T follicular helper cell (primary cell): ENCODE measurements around the gene DCLK1.

Source experiments
- DNase-seq: peaks from one replicate; pipeline ENCODE4 v3.0.0-alpha.2; 2020; ENCODE audit warnings: low read depth
- total RNA-seq, 2 experiments: gene quantifications; one replicate each; lab custom pipeline; 2026; lab: John Stamatoyannopoulos, UW

The DCLK1 gene
- total RNA-seq: 0 reads per million in 2 experiments

DNA sequence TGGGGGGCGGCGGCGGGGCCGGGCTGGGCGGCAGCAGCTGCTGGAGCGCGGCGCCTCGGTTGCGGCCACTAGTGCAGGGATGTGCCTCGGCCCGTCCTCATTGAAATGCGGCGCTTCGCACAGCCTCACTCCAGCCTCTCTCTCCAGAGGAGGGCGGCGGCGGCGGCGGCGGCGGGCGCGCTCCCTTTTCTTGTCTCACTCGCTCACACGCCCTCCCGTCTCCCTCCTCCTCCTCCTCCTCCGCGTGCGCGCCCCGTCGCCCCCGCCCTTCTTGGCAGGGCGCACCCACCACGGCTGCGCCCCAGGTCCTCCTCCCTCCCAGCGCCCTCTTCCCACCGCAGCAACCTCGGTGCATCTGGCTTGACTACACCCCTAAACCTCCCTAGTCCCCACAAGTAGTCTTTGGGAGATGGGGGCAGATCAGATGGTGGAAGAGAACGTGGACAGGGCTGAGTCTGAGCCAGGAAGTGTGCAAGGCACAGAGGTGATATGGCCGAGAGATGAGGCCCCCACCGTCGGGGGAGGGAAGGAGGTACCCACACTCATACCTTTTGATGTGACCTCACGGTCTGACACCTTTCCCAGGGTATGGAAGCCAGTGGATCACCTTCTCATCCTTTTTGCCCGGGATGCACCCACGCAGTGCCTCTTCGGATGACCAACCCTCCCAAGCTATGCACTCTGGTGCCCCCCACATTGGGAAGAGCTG lies at the start of gene DCLK1:
DCLK1 (minus strand) TSS at position 161 of the 709 bp plus-strand sequence.
- no peak for DNase-seq

DNA sequence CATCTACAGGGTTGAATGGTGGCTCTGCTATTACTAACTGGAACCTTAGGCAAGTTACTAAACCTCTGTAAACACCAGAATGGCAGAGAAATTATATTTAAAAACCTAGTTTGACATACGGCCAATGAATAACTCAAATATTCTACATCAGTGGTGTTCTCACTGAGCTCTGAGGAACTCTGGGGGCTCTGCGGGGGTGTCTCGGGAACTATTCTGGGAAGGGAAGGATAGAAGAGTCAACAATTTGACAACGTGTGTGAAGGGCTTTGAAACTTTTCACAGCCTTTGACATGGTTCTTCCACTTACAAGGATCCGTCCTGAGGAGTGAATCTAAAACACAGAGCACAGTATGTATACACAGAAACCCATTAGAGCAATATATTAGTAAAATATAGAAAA lies 44.4 kb upstream of the DCLK1 start:
- DNase-seq: no peak

DNA sequence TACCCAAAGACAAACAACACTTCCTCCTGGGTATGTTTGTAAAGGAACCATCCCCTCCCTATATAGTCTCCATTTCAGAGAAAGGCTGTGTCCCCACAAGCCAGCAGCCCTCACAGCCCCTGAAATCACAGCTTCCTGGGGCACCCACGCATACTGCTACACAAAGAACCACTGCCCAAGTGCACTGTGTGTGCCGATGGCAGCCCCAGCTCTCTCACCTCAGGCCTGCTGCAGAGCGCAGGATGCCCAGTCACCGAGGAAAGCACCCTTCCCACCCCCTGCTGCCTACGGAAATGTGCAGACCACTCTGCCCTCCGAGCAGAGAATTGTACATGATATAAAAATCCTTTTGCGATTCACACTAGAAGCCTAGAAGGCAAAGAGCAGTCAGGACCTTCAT lies 43.7 kb upstream of the DCLK1 start:
- DNase-seq: no peak

DNA sequence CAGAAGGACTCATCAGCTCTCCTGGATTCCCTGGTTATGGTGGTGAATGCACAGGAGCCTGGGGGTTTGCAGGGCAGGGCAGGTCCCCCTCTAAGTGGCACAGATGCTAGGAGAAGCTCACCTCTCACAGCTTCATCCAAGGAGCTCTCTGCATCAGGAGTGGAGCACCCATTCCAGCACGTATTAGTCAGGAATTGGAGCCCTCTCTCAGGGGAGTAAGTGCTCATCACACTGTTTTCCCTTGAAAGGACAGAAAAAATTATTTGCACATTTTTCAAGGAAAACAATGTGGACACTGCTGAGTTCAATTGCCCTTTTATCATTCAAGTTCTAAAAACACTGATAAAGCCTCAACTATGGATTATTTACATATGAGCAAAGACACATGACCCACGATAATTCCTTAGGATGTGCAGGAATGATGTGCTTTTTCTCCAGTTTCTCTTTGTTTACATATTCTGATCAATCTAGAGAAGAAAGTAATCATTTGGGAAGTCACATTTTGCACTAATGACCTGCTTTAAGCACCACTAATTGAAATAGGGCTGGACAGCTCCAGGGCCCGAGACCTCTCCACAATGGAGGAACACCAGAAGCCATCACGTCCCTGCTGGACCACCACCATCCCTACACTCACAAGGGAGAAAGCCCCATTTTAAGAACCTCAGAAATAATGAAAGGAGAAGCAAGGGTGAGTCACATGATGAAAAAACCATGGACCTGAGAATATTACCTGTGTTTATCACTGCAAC lies 42.6 kb upstream of the DCLK1 start:
- DNase-seq: no peak

DNA sequence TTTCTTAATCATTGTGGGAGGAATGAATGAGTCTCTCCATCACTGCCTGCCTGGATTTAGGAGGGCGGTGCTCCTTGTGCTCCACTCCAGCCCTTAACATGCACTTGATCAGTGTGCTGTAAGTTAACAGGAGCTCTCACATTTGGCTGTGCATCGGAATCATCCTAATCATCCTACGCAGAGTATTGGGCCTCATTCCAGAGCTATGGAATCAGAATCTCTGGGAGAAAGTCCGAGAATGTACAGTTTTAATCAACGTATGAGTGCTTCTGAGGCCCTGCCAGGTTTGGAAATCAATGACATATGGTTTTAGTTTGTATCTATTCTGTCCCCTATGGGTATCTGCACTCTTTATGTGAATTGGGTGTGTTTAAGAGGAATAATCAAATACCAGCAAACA lies 34.9 kb upstream of the DCLK1 start:
- no peak for DNase-seq

GRCh38 chr13:36163809-36164308 lies 32.7 kb upstream of the DCLK1 start:
- DNase-seq: no peak

DNA sequence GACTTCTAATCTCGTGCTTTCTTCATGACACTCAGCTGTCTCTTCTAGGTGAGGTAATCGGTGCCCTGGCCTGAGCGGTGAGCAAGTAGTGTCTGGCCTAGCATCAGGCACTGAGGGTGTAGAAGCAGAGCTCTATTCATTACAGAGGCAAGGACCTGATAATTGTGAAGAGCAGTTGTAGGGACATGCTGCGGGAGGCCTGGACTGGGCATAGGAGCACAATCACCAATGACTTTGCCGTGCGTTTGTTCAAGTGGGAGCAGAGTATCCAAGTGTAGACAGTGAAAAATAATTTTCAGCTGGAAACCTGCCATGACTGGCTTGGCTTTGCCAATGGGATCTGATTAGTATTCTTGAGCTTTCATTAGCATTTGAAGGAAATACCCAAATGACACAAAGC lies 32.1 kb upstream of the DCLK1 start:
- no peak for DNase-seq

- no peak for DNase-seq
Observed at GRCh38 chr13:36160297-36160696, 29.1 kb upstream of the DCLK1 start.

DNA sequence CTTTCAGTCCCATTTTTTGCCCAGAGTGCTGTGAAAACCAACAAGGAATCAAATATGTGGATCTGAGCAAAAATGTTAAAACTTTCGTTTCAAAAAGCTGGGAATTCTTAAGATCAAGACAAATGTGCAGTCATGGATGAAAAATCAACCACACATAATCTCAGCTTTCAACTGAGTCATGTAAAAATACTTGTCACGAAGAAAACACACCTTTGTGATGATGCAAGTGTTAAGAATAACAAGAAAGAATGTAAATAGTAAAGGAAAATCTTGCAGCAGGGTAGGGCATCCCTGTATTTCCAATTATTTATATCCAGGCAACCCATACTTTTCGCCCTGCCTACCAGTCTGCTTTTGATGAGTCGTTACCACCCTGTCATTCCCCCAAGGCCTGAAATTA lies 27.4 kb upstream of the DCLK1 start:
- DNase-seq: no peak

- DNase-seq: no peak
Observed at GRCh38 chr13:36157480-36157879, 26.3 kb upstream of the DCLK1 start.

GRCh38 chr13:36154567-36155291 lies 23.5 kb upstream of the DCLK1 start:
- DNase-seq: no peak

GRCh38 chr13:36151591-36151990 lies 20.4 kb upstream of the DCLK1 start:
- DNase-seq: no peak

DNA sequence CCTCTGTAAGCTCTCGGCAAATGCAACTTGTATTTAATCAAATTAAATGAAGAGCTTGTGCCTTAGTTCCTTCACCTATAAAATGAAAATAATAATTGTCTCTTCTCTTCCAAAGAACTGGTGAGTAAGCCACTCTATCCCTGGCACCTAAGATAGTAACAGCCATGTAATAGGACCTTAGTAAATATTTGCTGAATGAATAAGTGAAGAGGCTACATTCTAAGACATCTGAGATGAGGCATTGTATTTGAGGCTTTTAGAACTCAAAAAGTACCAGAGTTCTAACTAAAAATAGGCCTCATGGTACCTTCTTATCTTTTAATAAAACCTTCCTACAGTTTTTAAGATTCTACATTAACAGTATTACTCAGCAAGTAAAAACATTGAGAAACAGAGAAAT lies 17.3 kb upstream of the DCLK1 start:
- DNase-seq: no peak

DNA sequence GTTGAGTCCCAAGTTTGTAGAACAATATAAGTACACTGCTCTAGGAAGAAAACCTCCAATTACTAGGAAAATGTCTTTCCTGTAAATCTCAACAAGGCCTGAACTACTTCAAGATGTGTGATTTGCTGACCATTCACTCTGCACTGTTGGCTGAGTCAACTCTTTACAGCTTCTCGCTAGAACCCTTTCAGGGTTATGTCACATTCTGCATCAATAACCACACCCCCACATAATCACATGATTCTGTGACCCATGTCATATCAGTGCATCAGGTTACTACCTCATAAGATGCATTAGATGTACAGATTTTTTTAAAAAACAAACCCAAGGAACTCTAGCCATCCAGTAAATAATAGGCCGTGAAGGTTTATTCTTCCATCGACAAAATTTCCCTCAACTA lies 16.1 kb upstream of the DCLK1 start:
- no peak for DNase-seq

DNA sequence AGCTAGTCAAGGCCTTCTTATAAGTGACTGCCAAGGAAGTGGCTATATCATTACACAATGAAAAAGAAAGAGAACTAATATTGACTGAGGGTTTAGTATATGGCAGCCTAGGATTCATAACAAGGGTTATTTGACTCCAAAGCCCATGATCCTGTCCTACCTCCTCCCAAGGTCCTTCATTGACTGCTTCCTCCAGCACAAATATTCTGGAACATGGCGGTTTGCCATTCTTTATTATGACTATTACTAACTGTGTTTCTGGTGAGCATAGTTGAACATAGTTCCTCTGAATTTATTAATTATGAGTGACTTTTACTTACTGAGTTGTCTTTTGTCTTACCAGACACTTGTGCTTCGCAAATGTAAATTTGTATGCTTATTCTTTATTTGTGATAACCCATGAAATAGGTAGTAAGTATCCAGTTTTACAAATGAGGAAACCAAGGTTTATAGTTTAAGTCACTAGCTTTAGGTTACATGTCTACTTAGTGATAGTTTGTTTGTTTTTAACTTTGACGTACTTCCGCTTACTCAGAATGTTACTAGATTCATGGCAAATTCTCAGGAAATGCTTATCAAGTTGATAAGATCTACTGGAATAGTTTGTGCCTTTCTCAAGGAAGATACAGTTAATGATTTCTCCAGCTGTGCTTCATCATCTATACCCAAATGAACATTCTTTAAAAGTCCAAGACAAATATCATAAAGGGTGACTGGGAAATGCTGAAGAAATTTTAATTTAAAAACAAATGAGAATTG lies 15.5 kb upstream of the DCLK1 start:
- DNase-seq: no peak

- DNase-seq: no peak
Observed at GRCh38 chr13:36143738-36144137, 12.6 kb upstream of the DCLK1 start.

GRCh38 chr13:36142735-36143134 lies 11.6 kb upstream of the DCLK1 start:
- DNase-seq: no peak

- DNase-seq: no peak
Observed at GRCh38 chr13:36135876-36136275, 4.7 kb upstream of the DCLK1 start.

GRCh38 chr13:36134632-36135031 lies 3.5 kb upstream of the DCLK1 start:
- DNase-seq: no peak

- DNase-seq: no peak
Observed at GRCh38 chr13:36133950-36134626, 2.9 kb upstream of the DCLK1 start.

DNA sequence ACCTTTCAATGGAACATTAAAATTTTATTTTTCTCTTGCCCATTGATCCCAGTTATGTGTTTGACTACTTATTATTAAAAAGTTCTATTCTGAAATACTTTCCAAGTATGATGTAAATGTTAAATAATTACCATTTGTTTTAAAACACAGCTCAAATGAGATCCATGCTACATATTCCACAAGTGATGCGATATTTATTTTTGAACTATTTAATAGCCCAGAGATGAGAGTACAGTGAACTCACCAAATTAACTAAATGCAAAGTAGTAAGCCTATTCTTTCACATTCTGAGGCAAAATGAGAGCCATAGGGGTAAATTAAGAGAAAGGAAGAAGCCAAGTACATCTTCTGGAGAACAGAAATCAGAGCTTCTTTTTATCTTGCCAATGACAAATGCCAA lies 1.2 kb upstream of the DCLK1 start:
- DNase-seq: no peak
